Lung (tissue), 12 donors: ENCODE results near the gene LDLRAP1. TPM values are rescaled to one million over a fixed set of nuclear protein-coding genes. Genes with fewer than 3 reads are reported as not detected.

Experiments used
- ATAC-seq: fragments of 200-7000 bp; cut with Tn5 transposase; one replicate; pipeline ENCODE4 v1.9.1; 2020; ENCODE audit warnings: moderate number of reproducible peaks; ENCODE audit not compliant: insufficient read depth, low FRiP score
- DNase-seq, 3 donors: peaks; one replicate each; pipeline ENCODE4 v3.0.0-alpha.2; 2013 to 2017
- H3K27ac ChIP-seq, 2 donors: one replicate each; pipeline ENCODE4 v1.5.1; 2013; ENCODE audit warnings: mild to moderate bottlenecking in 2 of 2, moderate library complexity in 2 of 2, control low read depth in 1 of 2, inconsistent platforms in 1 of 2, low read depth in 1 of 2, low read length in 1 of 2
- H3K27me3 ChIP-seq, 3 donors: one replicate each; pipeline ENCODE4 v1.5.1; 2013; ENCODE audit warnings: low read length in 2 of 3; ENCODE audit not compliant: control insufficient read depth in 3 of 3, insufficient read depth in 3 of 3
- H3K36me3 ChIP-seq, 4 donors: one replicate each; pipeline ENCODE4 v1.5.1; 2013; ENCODE audit warnings: low read length in 4 of 4, mild to moderate bottlenecking in 1 of 4, moderate library complexity in 1 of 4; ENCODE audit not compliant: control insufficient read depth in 4 of 4, insufficient read depth in 4 of 4
- H3K4me1 ChIP-seq, 5 donors: one replicate each; pipeline ENCODE4 v1.5.1; 2013; ENCODE audit warnings: low read length in 5 of 5, mild to moderate bottlenecking in 2 of 5, moderate library complexity in 1 of 5; ENCODE audit not compliant: control insufficient read depth in 5 of 5, insufficient read depth in 5 of 5
- H3K4me3 ChIP-seq: one replicate; pipeline ENCODE4 v1.5.1; 2013; ENCODE audit warnings: mild to moderate bottlenecking, control low read depth, moderate library complexity
- H3K9ac ChIP-seq, 2 donors: one replicate each; pipeline ENCODE4 v1.5.1; 2013; ENCODE audit warnings: low read length in 2 of 2, control low read depth in 1 of 2; ENCODE audit not compliant: insufficient read depth in 1 of 2
- H3K9me3 ChIP-seq, 4 donors: one replicate each; pipeline ENCODE4 v1.5.1; 2013; ENCODE audit warnings: low read length in 3 of 4, mild to moderate bottlenecking in 1 of 4, moderate library complexity in 1 of 4; ENCODE audit not compliant: control insufficient read depth in 4 of 4, insufficient read depth in 3 of 4
- WGBS, 2 donors: extraction: QIAGEN DNeasy Blood & Tissue Kit; methylation state at CpG; one replicate each; pipeline ENCODE4 v1.1.7; 2013; 5-methylcytosine and 5-hydroxymethylcytosine counted together
- polyA plus RNA-seq, 2 donors: library from polyadenylated mRNA; stranded (reverse); fragments of 200-250 nt; gene quantifications; one replicate each; pipeline ENCODE4 v1.2.1, GENCODE V29; 2013
- total RNA-seq, 2 donors: library from RNA; depleted of rRNA in 1 of 2; stranded (reverse); fragments of >200 nt in 1 of 2; gene quantifications; one replicate each; pipeline ENCODE4 v1.2.1, GENCODE V29; 2014 to 2021
- TF ChIP-seq, protein P1 (sequence below): IDR thresholded peaks from 2 replicates; pipeline ENCODE4 v1.5.1; 2012; ENCODE audit warnings: mild to moderate bottlenecking; ENCODE audit errors: control extremely low read depth, extremely low read depth
- donor health status: control.
- donor health status: control.
- donor health status: Bipolar disorder and iron deficiency.
- donor health status: healthy.
- donor health status: DM: yes; HTN: yes; CAD: no.

The LDLRAP1 gene
- total and polyA plus RNA-seq, 4 donors: 15.2 to 23.4 (median 18.3) TPM

GRCh38 chr1:25513666-25514065, 29.7 kb upstream of the LDLRAP1 start:
- H3K4me1 ChIP-seq: no peaks in the 10 kb centered on the region
- TF ChIP-seq, protein P1, sequence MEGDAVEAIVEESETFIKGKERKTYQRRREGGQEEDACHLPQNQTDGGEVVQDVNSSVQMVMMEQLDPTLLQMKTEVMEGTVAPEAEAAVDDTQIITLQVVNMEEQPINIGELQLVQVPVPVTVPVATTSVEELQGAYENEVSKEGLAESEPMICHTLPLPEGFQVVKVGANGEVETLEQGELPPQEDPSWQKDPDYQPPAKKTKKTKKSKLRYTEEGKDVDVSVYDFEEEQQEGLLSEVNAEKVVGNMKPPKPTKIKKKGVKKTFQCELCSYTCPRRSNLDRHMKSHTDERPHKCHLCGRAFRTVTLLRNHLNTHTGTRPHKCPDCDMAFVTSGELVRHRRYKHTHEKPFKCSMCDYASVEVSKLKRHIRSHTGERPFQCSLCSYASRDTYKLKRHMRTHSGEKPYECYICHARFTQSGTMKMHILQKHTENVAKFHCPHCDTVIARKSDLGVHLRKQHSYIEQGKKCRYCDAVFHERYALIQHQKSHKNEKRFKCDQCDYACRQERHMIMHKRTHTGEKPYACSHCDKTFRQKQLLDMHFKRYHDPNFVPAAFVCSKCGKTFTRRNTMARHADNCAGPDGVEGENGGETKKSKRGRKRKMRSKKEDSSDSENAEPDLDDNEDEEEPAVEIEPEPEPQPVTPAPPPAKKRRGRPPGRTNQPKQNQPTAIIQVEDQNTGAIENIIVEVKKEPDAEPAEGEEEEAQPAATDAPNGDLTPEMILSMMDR: no peak
- no peak overlapping the region for H3K9ac ChIP-seq
- no peak for ATAC-seq
- no peaks in the 10 kb centered on the region for H3K27me3 ChIP-seq
- WGBS, 2 donors: 70 to 79% methylated on average over 4 of the region's 4 CpGs
- H3K36me3 ChIP-seq: no peaks in the 10 kb centered on the region
- H3K27ac ChIP-seq: no peak overlapping the region
- H3K4me3 ChIP-seq: no peak overlapping the region
- H3K9me3 ChIP-seq: no peaks in the 10 kb centered on the region
- DNase-seq: no peak

GRCh38 chr1:25515033-25515432, 28.4 kb upstream of the LDLRAP1 start:
- H3K9me3 ChIP-seq: no peaks in the 10 kb centered on the region
- no peak for DNase-seq
- no peaks in the 10 kb centered on the region for H3K36me3 ChIP-seq
- H3K27ac ChIP-seq: no peak overlapping the region
- TF ChIP-seq, protein P1: no peak
- H3K9ac ChIP-seq: no peak overlapping the region
- H3K4me1 ChIP-seq: no peaks in the 10 kb centered on the region
- ATAC-seq: no peak
- no peak overlapping the region for H3K4me3 ChIP-seq
- no peaks in the 10 kb centered on the region for H3K27me3 ChIP-seq
- 70 to 77% methylated on average over 6 of the region's 6 CpGs for WGBS, 2 donors

- Histone ChIP-seq H3K27ac (no peak overlapping the region), H3K9me3 (no peaks in the 10 kb centered on the region), H3K4me3 (no peak overlapping the region), H3K9ac (no peak overlapping the region), H3K4me1 (no peaks in the 10 kb centered on the region), H3K27me3 (no peaks in the 10 kb centered on the region), H3K36me3 (no peaks in the 10 kb centered on the region)
- ATAC-seq (no peak), DNase-seq (no peak)
- TF ChIP-seq, protein P1: no peak
- 74 to 90% methylated on average over 3 of the region's 3 CpGs for WGBS, 2 donors
These were observed 26.7 kb upstream of the LDLRAP1 start for GRCh38 chr1:25516686-25517085.
